Endothelial cell of umbilical vein (primary cell): Measurements from ENCODE around the gene MKNK1. TPM values are rescaled to one million over a fixed set of nuclear protein-coding genes. Genes with fewer than 3 reads are reported as not detected.

ENCODE experiments used
- BruUV-seq: library from RNA; stranded (reverse); fragments of 400-500 nt; replicated peaks from 2 replicates; lab custom pipeline; 2021; lab: Mats Ljungman, UMichigan
- CTCF ChIA-PET: fragments of 300-600, 350-600 bp; sonication (Branson Sonifier 250); formaldehyde crosslinking; loops from one replicate; lab custom pipeline; 2021; ENCODE audit warnings: antibody characterized with exemption, inconsistent platforms; lab: Charles Lee
- POLR2A ChIA-PET: fragments of 300-600, 350-600 bp; sonication (Branson Sonifier 250); formaldehyde crosslinking; loops from one replicate; lab custom pipeline; 2021; ENCODE audit warnings: antibody characterized with exemption, inconsistent platforms; lab: Charles Lee
- DNase-seq: peaks from one replicate; pipeline ENCODE4 v3.0.0-alpha.2; 2011; ENCODE audit warnings: low read depth, low spot score
- FAIRE-seq: peaks from 2 replicates; lab custom pipeline; 2011; peaks lifted over from hg19 to GRCh38; lab: Jason Lieb, UNC
- H2AFZ ChIP-seq: 2 replicates; pipeline ENCODE4 v1.6.0; 2012; ENCODE audit warnings: low read depth, low read length, control low read depth, inconsistent platforms
- H3K27ac ChIP-seq: 2 replicates; pipeline ENCODE4 v1.5.1; 2011; ENCODE audit warnings: low read depth, mild to moderate bottlenecking, control low read depth, low read length, moderate library complexity; ENCODE audit not compliant: insufficient read depth
- H3K27me3 ChIP-seq, 2 experiments: 2 replicates each; pipeline versions ENCODE4 v1.6.0 to v1.6.1; 2011; ENCODE audit warnings: low read length in 2 of 2, mixed read lengths in 1 of 2; ENCODE audit not compliant: control insufficient read depth in 2 of 2, insufficient read depth in 2 of 2
- H3K36me3 ChIP-seq, 2 experiments: 2 replicates in 1 of 2; 3 replicates in 1 of 2; pipeline ENCODE4 v1.5.1; 2011; ENCODE audit warnings: low read length in 2 of 2, mild to moderate bottlenecking in 1 of 2, moderate library complexity in 1 of 2; ENCODE audit not compliant: control insufficient read depth in 2 of 2, insufficient read depth in 2 of 2; ENCODE audit errors: extremely low read depth in 1 of 2
- H3K4me1 ChIP-seq: 3 replicates; pipeline ENCODE4 v1.5.1; 2011; ENCODE audit warnings: mild to moderate bottlenecking, low read length; ENCODE audit not compliant: control insufficient read depth, insufficient read depth; ENCODE audit errors: extremely low read depth
- H3K4me2 ChIP-seq: 2 replicates; pipeline ENCODE4 v1.6.1; 2011; ENCODE audit warnings: low read length, control low read depth, mixed read lengths; ENCODE audit not compliant: insufficient read depth
- H3K4me3 ChIP-seq, 3 experiments: fragments of 200-600 bp in 1 of 3; sonication (generic), shearing (Covaris generic) in 1 of 3; replicated peaks in 1 of 3; 2 replicates each; pipeline ENCODE4 v1.5.1; 2011 to 2016; ENCODE audit warnings: control low read depth in 3 of 3, low read length in 3 of 3, mild to moderate bottlenecking in 2 of 3, inconsistent platforms in 1 of 3, low read depth in 1 of 3, moderate library complexity in 1 of 3; ENCODE audit not compliant: insufficient read depth in 1 of 3
- H3K79me2 ChIP-seq: 2 replicates; pipeline ENCODE4 v1.6.0; 2012; ENCODE audit warnings: low read length, inconsistent platforms; ENCODE audit not compliant: control insufficient read depth, insufficient read depth
- H3K9ac ChIP-seq: replicated peaks from 2 replicates; pipeline ENCODE3; 2011; ENCODE audit warnings: low read length, control low read depth; ENCODE audit not compliant: insufficient read depth; ENCODE audit errors: extremely low read depth
- H3K9me1 ChIP-seq: replicated peaks from 3 replicates; pipeline ENCODE4 v1.6.0; 2011; ENCODE audit warnings: mild to moderate bottlenecking, low read length; ENCODE audit not compliant: control insufficient read depth, insufficient read depth; ENCODE audit errors: extremely low read depth
- H3K9me3 ChIP-seq: replicated peaks from 2 replicates; pipeline ENCODE4 v1.5.1; 2012; ENCODE audit warnings: low read length, inconsistent platforms; ENCODE audit not compliant: control insufficient read depth, insufficient read depth
- H4K20me1 ChIP-seq: replicated peaks from 2 replicates; pipeline ENCODE3; 2011; ENCODE audit warnings: mild to moderate bottlenecking, low read length; ENCODE audit not compliant: control insufficient read depth, insufficient read depth; ENCODE audit errors: extremely low read depth
- CTCF ChIP-seq, 2 donors: IDR thresholded peaks; 1 replicate in 1 of 2; 2 replicates in 1 of 2; pipeline ENCODE4 v1.5.1; 2011; ENCODE audit warnings: low read length in 2 of 2, mild to moderate bottlenecking in 2 of 2, moderate library complexity in 2 of 2, control low read depth in 1 of 2, inconsistent platforms in 1 of 2, low read depth in 1 of 2; ENCODE audit not compliant: insufficient read depth in 1 of 2; ENCODE audit errors: extremely low read depth in 1 of 2
- FOS ChIP-seq: IDR thresholded peaks from 2 replicates; pipeline ENCODE4 v1.6.1; 2011; ENCODE audit warnings: mild to moderate bottlenecking, low read length, moderate library complexity, borderline replicate concordance; ENCODE audit not compliant: insufficient read depth
- GATA2 ChIP-seq: IDR thresholded peaks from 2 replicates; pipeline ENCODE4 v1.7.0; 2011; ENCODE audit warnings: low read depth, mild to moderate bottlenecking, moderate library complexity, mixed read lengths, low read length; ENCODE audit not compliant: insufficient read length, insufficient read depth
- JUN ChIP-seq: IDR thresholded peaks from 2 replicates; pipeline ENCODE4 v1.6.1; 2011; ENCODE audit warnings: borderline replicate concordance, low read depth; ENCODE audit not compliant: insufficient read length, insufficient read depth
- MAX ChIP-seq: IDR thresholded peaks from 2 replicates; pipeline ENCODE4 v1.6.1; 2011; ENCODE audit not compliant: insufficient read depth, insufficient read length
- MYC ChIP-seq: IDR thresholded peaks from one replicate; pipeline ENCODE4 v1.6.1; 2011; ENCODE audit warnings: mild to moderate bottlenecking, low read depth, low read length
- POLR2A ChIP-seq: IDR thresholded peaks from 2 replicates; pipeline ENCODE4 v1.6.1; 2012; ENCODE audit warnings: low read depth, mild to moderate bottlenecking, control low read depth, low read length
- POLR2AphosphoS5 ChIP-seq: IDR thresholded peaks from 2 replicates; pipeline ENCODE4 v1.6.1; 2012; ENCODE audit warnings: low read depth, mild to moderate bottlenecking, control low read depth, low read length, moderate library complexity; ENCODE audit not compliant: insufficient read depth
- dilution Hi-C: fragments of 300-500 bp; cut with MboI; formaldehyde crosslinking; loops from one replicate; pipeline ENCODE4 v1.15.0; 2019; ENCODE audit warnings: low sequenced_read_pairs; ENCODE audit not compliant: extremely low pct_ligation_motif_present
- intact Hi-C: fragments of 100-400 bp; cut with micrococcal nuclease; formaldehyde crosslinking; loops from one replicate; pipeline ENCODE4 v1.10.0; 2022
- polyA plus RNA-seq, 4 experiments: library from polyadenylated mRNA; depleted of rRNA in 3 of 4; stranded (reverse) in 3 of 4; unstranded in 1 of 4; fragments of >200 nt; gene quantifications; 2 replicates each; pipeline versions ENCODE4 v1.2.1 to v1.2.3, GENCODE V29; 2011 to 2012; ENCODE audit warnings: missing spikeins in 1 of 4
- total RNA-seq: library from RNA; stranded (reverse); gene quantifications from 2 replicates; pipeline ENCODE4 v1.2.3, GENCODE V29; 2021

Gene MKNK1
- total and polyA plus RNA-seq, 2 donors (not counting 3 experiments of a cell fraction or from before 2014, with no cell fraction given), result 32.9 to 42.6 TPM

GRCh38 chr1:46551597-46552095, 52.4 kb downstream of the MKNK1 start, which contains the start of gene KNCN:
KNCN (minus strand) TSS chr1:46551647; CDS start chr1:46551215, 432 bp downstream.
- dilution Hi-C loops, result no loop called here
- no TSS peak for BruUV-seq
- CTCF ChIA-PET, result interaction anchor here (1.4 to 2.2 kb wide), 4 partner anchors 18 to 173 kb away, joined by 4 to 8 read pairs (median 6); partner anchors contain the start of gene MOB3C

More at GRCh38 chr1:46551597-46552095, 52.4 kb downstream of the MKNK1 start, which contains the start of gene KNCN:
- Histone ChIP-seq H3K9me3 (no peaks in the 10 kb centered on the region), H3K4me2 (no peak within 1 kb of the TSS), H3K4me1 (no peaks in the 10 kb centered on the region), H3K9ac (no peak within 1 kb of the TSS), H3K27ac (no peak within 1 kb of the TSS), H2AFZ (no peak within 1 kb of the TSS), H3K79me2 (no peaks in the 10 kb centered on the region), H3K4me3 (no peak within 1 kb of the TSS), H3K36me3 (no peaks in the 10 kb centered on the region), H3K27me3 (peaks cover 13 to 14% of the 10 kb centered on the region in 2 experiments), H4K20me1 (no peaks in the 10 kb centered on the region), H3K9me1 (no peaks in the 10 kb centered on the region)
- DNase-seq, result no peak
- intact Hi-C loops, result no loop called here
- TF ChIP-seq JUN (no peak), MYC (no peak), FOS (no peak), CTCF (IDR thresholded peaks at IDR 0.05; ENCODE audit: extremely low read depth in 1 of 2, insufficient read depth in 1 of 2, low read depth in 1 of 2, low read length in 2 of 2) (no peak), POLR2A (no peak), GATA2 (no peak), POLR2AphosphoS5 (no peak), MAX (no peak)
- FAIRE-seq, result no peak
- POLR2A ChIA-PET, result interaction anchor here (0.6 kb wide), 1 partner anchor 317 kb away, joined by 4 read pairs; no protein-coding TSS in a partner anchor
